ENCODE data around the gene MCC.
"Not testable (repeated sequence)": the region's sequence is repeated elsewhere in the genome, so short reads cannot be mapped to it uniquely, and the experiment has no call there.

MCC gene

DNA sequence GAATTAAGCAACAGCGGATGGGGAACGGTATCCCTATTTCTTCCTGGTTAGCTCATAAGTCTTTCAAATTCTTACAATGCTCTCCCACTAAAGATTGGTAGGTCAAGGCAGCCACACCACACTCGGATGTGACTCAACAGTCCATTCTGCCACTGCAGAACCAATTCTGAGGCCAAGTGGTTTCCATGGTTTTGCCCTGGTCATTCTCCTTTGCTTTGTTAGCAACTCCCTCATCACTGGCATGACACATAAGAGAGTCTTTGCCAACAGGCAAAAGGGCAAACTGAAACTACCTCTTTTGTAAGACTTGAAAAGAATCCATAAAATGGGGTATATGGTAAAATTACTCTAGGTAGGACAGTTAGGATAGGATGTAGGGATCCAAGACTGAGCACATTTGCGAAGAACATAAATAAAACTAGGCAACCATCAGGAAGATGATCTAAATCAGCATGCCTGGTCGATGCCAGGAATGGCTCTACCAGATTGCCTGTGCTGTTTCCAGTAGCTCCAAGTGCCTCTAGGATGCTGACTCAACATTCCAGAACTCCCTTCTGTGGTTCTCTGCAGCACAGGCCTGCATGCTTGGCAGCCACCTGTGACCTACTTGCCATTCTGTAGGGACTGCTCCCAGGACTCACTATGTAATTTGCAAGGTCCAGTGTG lies 406.2 kb downstream of the MCC start:
- peak overlapping the region; percentile 22 for H3K27ac ChIP-seq
- TF ChIP-seq CTCF (conservative IDR thresholded peaks at IDR 0.05; ENCODE audit: low read depth), result no peak
- CTCF ChIA-PET, result interaction anchor here (0.6 kb wide), 1 partner anchor 11 kb away, joined by 3 read pairs; no protein-coding TSS in a partner anchor
- POLR2A ChIA-PET (ENCODE audit: low non-redundant PET), result no interaction called here
- peak; percentile 54 for DNase-seq (ENCODE audit: low spot score)

GRCh38 chr5:113081091-113081839 lies 407.0 kb downstream of the MCC start:
- TF ChIP-seq CTCF (conservative IDR thresholded peaks at IDR 0.05; ENCODE audit: low read depth), result no peak
- CTCF ChIA-PET, result interaction anchor here (0.6 kb wide), 1 partner anchor 12 kb away, joined by 3 read pairs; no protein-coding TSS in a partner anchor
- POLR2A ChIA-PET (ENCODE audit: low non-redundant PET), result interaction anchor here (0.7 kb wide), 1 partner anchor 93 kb away, joined by 4 read pairs; no protein-coding TSS in a partner anchor
- no peak for DNase-seq (ENCODE audit: low spot score)
- H3K27ac ChIP-seq, result no peak overlapping the region

- H3K27ac ChIP-seq; POLR2A ChIA-PET (ENCODE audit: low non-redundant PET); DNase-seq (ENCODE audit: low spot score); CTCF ChIA-PET: not testable (repeated sequence)
Measured at GRCh38 chr5:113076649-113077048, 411.6 kb downstream of the MCC start.

DNA sequence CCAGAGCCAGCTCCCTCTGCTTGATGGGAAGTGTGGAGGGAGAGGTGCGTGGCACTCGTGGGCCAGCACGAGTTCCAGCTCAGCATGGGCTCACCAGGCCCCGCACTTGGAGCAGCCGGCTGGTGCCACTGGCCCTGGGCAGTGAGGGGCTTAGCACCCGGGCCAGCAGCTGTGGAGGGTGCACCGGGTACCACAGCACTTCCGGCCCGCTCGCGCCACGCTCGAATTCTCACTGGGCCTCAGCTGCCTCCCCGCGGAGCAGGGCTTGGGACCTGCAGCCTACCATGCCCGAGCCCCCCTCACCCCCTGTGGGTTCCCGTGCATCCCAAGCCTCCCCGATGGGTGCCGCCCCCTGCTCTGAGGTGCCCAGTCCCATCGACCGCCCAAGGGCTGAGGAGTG lies 413.2 kb downstream of the MCC start:
- DNase-seq (ENCODE audit: low spot score), result no peak
- no peak overlapping the region for H3K27ac ChIP-seq
- CTCF ChIA-PET, result interaction anchor here (0.5 to 1.1 kb wide), 3 partner anchors 9 to 276 kb away, joined by 3 to 5 read pairs (median 3); no protein-coding TSS in a partner anchor
- POLR2A ChIA-PET (ENCODE audit: low non-redundant PET), result no interaction called here
- TF ChIP-seq CTCF (conservative IDR thresholded peaks at IDR 0.05; ENCODE audit: low read depth), result no peak

GRCh38 chr5:113073629-113074034 lies 414.6 kb downstream of the MCC start:
- DNase-seq (ENCODE audit: low spot score); POLR2A ChIA-PET (ENCODE audit: low non-redundant PET); H3K27ac ChIP-seq: not testable (repeated sequence)
- CTCF ChIA-PET, result interaction anchor here (0.6 to 0.7 kb wide), 2 partner anchors 178 to 354 kb away, joined by 3 to 5 read pairs; no protein-coding TSS in a partner anchor

DNA sequence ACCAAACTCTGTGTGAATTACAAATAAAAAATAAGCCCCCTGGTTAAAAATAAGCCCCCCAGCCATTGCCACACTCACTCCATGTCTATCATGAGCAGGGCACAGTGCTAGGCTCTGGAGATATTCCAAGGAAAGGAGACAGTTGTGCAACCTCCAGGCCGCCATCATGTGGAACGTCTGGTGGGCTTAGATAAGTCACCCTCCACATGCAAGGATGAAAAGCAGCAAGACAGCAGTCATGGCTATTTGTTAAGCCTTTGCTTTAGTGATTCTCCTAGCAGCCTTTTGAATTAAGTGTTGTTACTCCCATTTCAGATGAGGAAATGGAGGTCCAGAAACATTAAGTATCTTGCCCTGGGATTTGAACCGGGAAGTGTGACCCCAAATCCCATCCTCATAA lies 416.9 kb downstream of the MCC start:
- TF ChIP-seq CTCF (conservative IDR thresholded peaks at IDR 0.05; ENCODE audit: low read depth), result no peak
- no peak overlapping the region for H3K27ac ChIP-seq
- no peak for DNase-seq (ENCODE audit: low spot score)
- ChIA-PET CTCF (interaction anchor here (0.5 to 1.3 kb wide), 5 partner anchors 12 to 515 kb away, joined by 3 to 4 read pairs (median 3); no protein-coding TSS in a partner anchor), POLR2A (ENCODE audit: low non-redundant PET) (no interaction called here)

- no peak overlapping the region for H3K27ac ChIP-seq
- no peak for DNase-seq (ENCODE audit: low spot score)
- ChIA-PET POLR2A (ENCODE audit: low non-redundant PET) (no interaction called here), CTCF (interaction anchor here (0.6 to 1.3 kb wide), 2 partner anchors 15 to 223 kb away, joined by 3 read pairs; no protein-coding TSS in a partner anchor)
- no peak for TF ChIP-seq CTCF (conservative IDR thresholded peaks at IDR 0.05; ENCODE audit: low read depth)
Measured at GRCh38 chr5:113070901-113071300, 417.4 kb downstream of the MCC start.
